Measurements from ENCODE around the gene RGR.

- no peak for TF ChIP-seq CTCF (IDR thresholded peaks at IDR 0.05)
- no peak for TF ChIP-seq POLR2A (IDR thresholded peaks at IDR 0.05)
Observed at GRCh38 chr10:84205049-84205852, 39.6 kb upstream of the RGR start.
